Glutamatergic neuron (in vitro differentiated cells): ENCODE data around the gene NAGLU. TPM values are rescaled to one million over a fixed set of nuclear protein-coding genes. Genes with fewer than 3 reads are reported as not detected.

ENCODE experiments used
- DNase-seq: peaks from one replicate; pipeline ENCODE4 v3.0.0; 2022
- H3K27ac Mint-ChIP-seq: one replicate; pipeline ENCODE4 v1.8.0; 2020; ENCODE audit warnings: mild to moderate bottlenecking, mixed read lengths, inconsistent platforms; ENCODE audit not compliant: unreplicated experiment
- H3K27me3 Mint-ChIP-seq: one replicate; pipeline ENCODE4 v1.8.0; 2020; ENCODE audit warnings: mild to moderate bottlenecking, moderate library complexity, mixed read lengths, inconsistent platforms; ENCODE audit not compliant: unreplicated experiment
- H3K36me3 Mint-ChIP-seq: one replicate; pipeline ENCODE4 v1.8.0; 2020; ENCODE audit warnings: mild to moderate bottlenecking, mixed read lengths, inconsistent platforms; ENCODE audit not compliant: unreplicated experiment
- H3K4me1 Mint-ChIP-seq: one replicate; pipeline ENCODE4 v1.8.0; 2020; ENCODE audit warnings: mild to moderate bottlenecking, low read depth, mixed read lengths, inconsistent platforms; ENCODE audit not compliant: unreplicated experiment
- H3K4me3 Mint-ChIP-seq: one replicate; pipeline ENCODE4 v1.8.0; 2020; ENCODE audit warnings: mild to moderate bottlenecking, mixed read lengths, inconsistent platforms; ENCODE audit not compliant: unreplicated experiment
- H3K9me3 Mint-ChIP-seq: one replicate; pipeline ENCODE4 v1.8.0; 2020; ENCODE audit warnings: mild to moderate bottlenecking, moderate library complexity, mixed read lengths, inconsistent platforms; ENCODE audit not compliant: unreplicated experiment
- total RNA-seq: library from RNA; stranded (reverse); fragmentation: NEBNext Ultra II Directional; extraction: Animal tissue kit (Norgen Biotek cat#: 25700); gene quantifications from one replicate; pipeline ENCODE4 v1.2.1, GENCODE V29; 2021; ENCODE audit not compliant: unreplicated experiment
- TF ChIP-seq, protein P1 (sequence below): fragments of 200-600 bp; sonication (generic); IDR thresholded peaks from one replicate; pipeline ENCODE4 v1.5.0; 2021; ENCODE audit not compliant: partially characterized antibody, unreplicated experiment

NAGLU gene
- total RNA-seq, 1 donor from 2014 or later, result 42.8 TPM

DNA sequence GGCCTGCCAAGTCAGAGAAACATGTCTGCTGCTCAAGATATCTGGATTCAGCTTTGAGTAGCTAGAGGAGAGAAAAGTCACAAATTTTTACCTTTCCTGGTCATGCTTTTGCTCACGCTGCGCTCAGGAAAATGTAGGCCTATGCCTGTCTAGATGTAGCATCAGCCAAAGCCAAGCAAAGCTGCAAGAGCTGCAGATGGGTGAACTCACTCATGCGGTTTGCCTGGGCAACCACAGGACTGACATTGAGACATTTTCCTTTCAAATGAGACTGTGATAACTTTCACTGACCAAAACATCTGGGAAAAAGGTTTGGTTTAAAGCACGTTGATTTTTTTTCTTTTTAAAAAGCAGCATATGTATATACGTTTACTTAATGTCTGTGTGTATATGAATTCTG lies 34.0 kb upstream of the NAGLU start:
- H3K9me3 Mint-ChIP-seq, result no peaks in the 10 kb centered on the region
- TF ChIP-seq, protein P1, sequence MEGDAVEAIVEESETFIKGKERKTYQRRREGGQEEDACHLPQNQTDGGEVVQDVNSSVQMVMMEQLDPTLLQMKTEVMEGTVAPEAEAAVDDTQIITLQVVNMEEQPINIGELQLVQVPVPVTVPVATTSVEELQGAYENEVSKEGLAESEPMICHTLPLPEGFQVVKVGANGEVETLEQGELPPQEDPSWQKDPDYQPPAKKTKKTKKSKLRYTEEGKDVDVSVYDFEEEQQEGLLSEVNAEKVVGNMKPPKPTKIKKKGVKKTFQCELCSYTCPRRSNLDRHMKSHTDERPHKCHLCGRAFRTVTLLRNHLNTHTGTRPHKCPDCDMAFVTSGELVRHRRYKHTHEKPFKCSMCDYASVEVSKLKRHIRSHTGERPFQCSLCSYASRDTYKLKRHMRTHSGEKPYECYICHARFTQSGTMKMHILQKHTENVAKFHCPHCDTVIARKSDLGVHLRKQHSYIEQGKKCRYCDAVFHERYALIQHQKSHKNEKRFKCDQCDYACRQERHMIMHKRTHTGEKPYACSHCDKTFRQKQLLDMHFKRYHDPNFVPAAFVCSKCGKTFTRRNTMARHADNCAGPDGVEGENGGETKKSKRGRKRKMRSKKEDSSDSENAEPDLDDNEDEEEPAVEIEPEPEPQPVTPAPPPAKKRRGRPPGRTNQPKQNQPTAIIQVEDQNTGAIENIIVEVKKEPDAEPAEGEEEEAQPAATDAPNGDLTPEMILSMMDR, result no peak
- no peak for DNase-seq
- H3K27ac Mint-ChIP-seq, result no peak overlapping the region
- H3K4me1 Mint-ChIP-seq, result no peaks in the 10 kb centered on the region
- H3K36me3 Mint-ChIP-seq, result peaks cover 5% of the 10 kb centered on the region
- H3K4me3 Mint-ChIP-seq, result no peak overlapping the region
- no peaks in the 10 kb centered on the region for H3K27me3 Mint-ChIP-seq

DNA sequence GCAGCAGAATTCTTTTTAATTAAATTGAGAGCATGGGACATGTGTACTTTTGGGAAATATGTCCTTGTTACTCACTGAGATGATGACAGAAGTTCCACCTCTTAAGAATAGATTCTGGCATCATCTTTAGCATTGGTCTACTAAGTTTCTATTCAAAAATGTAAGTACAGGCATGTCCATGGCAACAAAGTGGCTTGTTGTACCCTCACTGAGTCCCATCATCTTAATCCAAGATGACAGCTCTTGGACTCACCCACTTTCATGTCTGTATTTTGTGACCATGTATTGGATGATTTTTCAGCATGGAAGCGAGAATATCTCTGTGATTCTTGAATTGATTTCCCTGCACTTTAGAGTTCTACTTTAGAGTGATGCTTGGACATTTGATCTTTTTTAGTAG lies 33.1 kb upstream of the NAGLU start:
- no peaks in the 10 kb centered on the region for H3K4me1 Mint-ChIP-seq
- TF ChIP-seq, protein P1, result no peak
- H3K27me3 Mint-ChIP-seq, result no peaks in the 10 kb centered on the region
- H3K27ac Mint-ChIP-seq, result no peak overlapping the region
- DNase-seq, result no peak
- H3K4me3 Mint-ChIP-seq, result no peak overlapping the region
- H3K9me3 Mint-ChIP-seq, result no peaks in the 10 kb centered on the region
- peaks cover 5% of the 10 kb centered on the region for H3K36me3 Mint-ChIP-seq

DNA sequence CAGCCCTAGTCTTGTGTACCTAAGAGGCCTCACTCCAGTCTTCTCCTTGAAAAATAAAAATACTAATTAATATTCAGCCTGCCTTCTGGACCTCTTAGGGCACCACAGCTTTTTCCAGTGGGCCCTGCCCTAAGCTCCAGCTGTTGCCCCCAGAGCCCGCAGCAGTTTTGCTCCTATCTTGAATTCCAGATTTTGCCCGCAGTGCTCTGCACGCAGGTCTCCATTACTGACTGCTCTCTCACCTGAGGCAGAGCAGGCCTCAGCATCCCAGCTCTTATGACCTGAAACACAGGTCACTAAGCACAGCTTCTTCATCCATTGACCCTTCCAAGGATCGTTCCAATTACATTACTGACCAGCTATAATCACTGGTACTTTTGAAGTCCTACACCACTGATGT lies 28.4 kb upstream of the NAGLU start:
- no peaks in the 10 kb centered on the region for H3K27me3 Mint-ChIP-seq
- no peak overlapping the region for H3K27ac Mint-ChIP-seq
- H3K36me3 Mint-ChIP-seq, result peaks cover 19% of the 10 kb centered on the region
- no peak for DNase-seq
- no peak overlapping the region for H3K4me3 Mint-ChIP-seq
- H3K4me1 Mint-ChIP-seq, result no peaks in the 10 kb centered on the region
- TF ChIP-seq, protein P1, result no peak
- peaks cover 9% of the 10 kb centered on the region for H3K9me3 Mint-ChIP-seq

DNA sequence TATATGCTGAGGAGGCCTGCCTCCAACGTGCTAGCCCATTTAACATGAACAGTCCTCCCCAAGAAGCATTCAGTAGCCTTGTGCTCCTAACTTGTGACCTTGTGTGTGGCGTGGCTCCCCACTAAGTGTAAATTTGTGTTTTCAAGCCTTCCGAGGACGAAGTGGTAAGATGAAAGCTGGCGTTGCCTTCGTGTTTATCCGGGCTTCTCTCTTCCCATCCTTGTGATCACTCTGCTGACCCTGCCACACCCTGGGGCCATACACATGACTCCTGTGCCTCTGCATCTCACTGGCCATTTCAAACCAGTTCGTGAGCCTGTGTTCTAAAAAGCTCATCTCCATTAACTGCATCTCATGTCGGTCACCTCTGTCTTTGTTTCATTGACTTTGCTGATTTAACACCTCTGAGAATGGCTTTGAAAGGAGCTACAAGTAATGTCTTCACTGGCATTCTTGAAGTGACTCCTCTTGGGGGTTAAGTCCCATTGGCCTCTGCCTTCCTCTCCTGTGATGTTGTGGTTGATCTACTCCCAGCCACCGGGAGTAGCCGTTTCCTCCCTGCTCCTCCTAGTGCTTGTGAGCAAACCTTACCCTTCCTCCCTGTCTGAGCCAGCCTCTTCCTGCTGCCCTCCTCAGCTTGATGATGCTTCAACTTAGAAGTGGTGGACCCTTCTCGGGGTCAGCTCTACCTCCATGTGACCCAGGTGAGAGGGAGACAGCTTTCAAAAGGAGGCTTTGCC lies 27.4 kb upstream of the NAGLU start:
- Mint-ChIP-seq H3K9me3 (peaks cover 9% of the 10 kb centered on the region), H3K27ac (no peak overlapping the region), H3K4me1 (no peaks in the 10 kb centered on the region), H3K36me3 (peaks cover 19% of the 10 kb centered on the region), H3K4me3 (no peak overlapping the region), H3K27me3 (no peaks in the 10 kb centered on the region)
- DNase-seq, result no peak
- TF ChIP-seq, protein P1, result no peak

DNA sequence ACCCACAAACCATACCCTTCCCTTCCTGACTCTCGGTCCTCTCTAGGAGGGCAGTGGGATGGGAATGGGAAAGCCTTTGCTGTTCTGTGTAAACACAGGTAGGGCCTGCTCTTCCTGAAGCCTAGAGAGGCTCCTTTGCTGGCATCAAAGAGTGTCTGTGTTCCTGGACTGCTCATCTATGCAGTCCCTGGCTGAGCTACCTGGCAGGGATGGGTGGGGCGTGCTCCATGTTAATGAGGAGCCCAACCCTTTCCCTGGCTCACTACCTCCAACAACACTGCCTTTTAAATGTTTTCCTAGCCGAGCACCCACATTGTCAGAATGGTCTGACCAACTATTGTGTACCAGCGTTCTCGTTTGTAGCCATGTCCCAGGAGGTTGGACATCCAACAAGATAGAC lies 26.6 kb upstream of the NAGLU start:
- no peak for DNase-seq
- H3K36me3 Mint-ChIP-seq, result peaks cover 19% of the 10 kb centered on the region
- TF ChIP-seq, protein P1, result no peak
- H3K4me3 Mint-ChIP-seq, result no peak overlapping the region
- no peaks in the 10 kb centered on the region for H3K4me1 Mint-ChIP-seq
- H3K9me3 Mint-ChIP-seq, result peaks cover 9% of the 10 kb centered on the region
- H3K27ac Mint-ChIP-seq, result no peak overlapping the region
- H3K27me3 Mint-ChIP-seq, result no peaks in the 10 kb centered on the region
